ENCODE results near the gene SLC25A45.

SLC25A45 gene

GRCh38 chr11:65419772-65420481, 37.5 kb upstream of the SLC25A45 start:
- H3K4me3 ChIP-seq = peak overlapping the region; percentile 67 to 97
- peaks cover 0 to 59% (median 50%) of the 10 kb centered on the region in 4 donors for H3K4me1 ChIP-seq
- intact Hi-C loops (cut with DNase I; ENCODE audit: low total_unique reads) = loop anchor here (1.0 to 5.0 kb wide), 2 partner anchors 52 to 89 kb away; no protein-coding TSS in a partner anchor

GRCh38 chr11:65419460-65419771, 37.0 kb upstream of the SLC25A45 start:
- DNase-seq = peak in 1 of 2 donors; percentile 32
- TF ChIP-seq CTCF (IDR thresholded peaks at IDR 0.05) = no peak
- intact Hi-C loops (cut with DNase I; ENCODE audit: low total_unique reads) = loop anchor here (1.0 kb wide), 1 partner anchor 90 kb away; no protein-coding TSS in a partner anchor
- Histone ChIP-seq H3K9me3 (no peaks in the 10 kb centered on the region), H3K27ac (peak overlapping the region; percentile 94 to 99), H3K4me1 (peaks cover 0 to 59% (median 50%) of the 10 kb centered on the region in 4 donors), H3K4me3 (peak overlapping the region; percentile 67 to 97), H3K27me3 (no peaks in the 10 kb centered on the region), H3K36me3 (peaks cover 13 to 16% (median 13%) of the 10 kb centered on the region in 3 donors)

More at GRCh38 chr11:65419772-65420481, 37.5 kb upstream of the SLC25A45 start:
- Histone ChIP-seq H3K9me3 (no peaks in the 10 kb centered on the region), H3K36me3 (peaks cover 18 to 21% (median 19%) of the 10 kb centered on the region in 3 donors), H3K27me3 (no peaks in the 10 kb centered on the region), H3K27ac (peak overlapping the region; percentile 94 to 99)
- no peak for TF ChIP-seq CTCF (IDR thresholded peaks at IDR 0.05)
- DNase-seq = peak; percentile 97 to 98

- peaks cover 0 to 59% (median 50%) of the 10 kb centered on the region in 4 donors for H3K4me1 ChIP-seq
- peak overlapping the region; percentile 94 to 99 for H3K27ac ChIP-seq
- H3K9me3 ChIP-seq = no peaks in the 10 kb centered on the region
- peaks cover 8 to 16% (median 9%) of the 10 kb centered on the region in 3 donors for H3K36me3 ChIP-seq
- no peak for TF ChIP-seq CTCF (IDR thresholded peaks at IDR 0.05)
- DNase-seq = peak; percentile 98
- no peaks in the 10 kb centered on the region for H3K27me3 ChIP-seq
- H3K4me3 ChIP-seq = peak overlapping the region; percentile 67 to 97
- intact Hi-C loops (cut with DNase I; ENCODE audit: low total_unique reads) = loop anchor here (1.0 kb wide), 1 partner anchor 90 kb away; no protein-coding TSS in a partner anchor
Observed at GRCh38 chr11:65418681-65419459, 36.4 kb upstream of the SLC25A45 start.

GRCh38 chr11:65418431-65418680, 35.9 kb upstream of the SLC25A45 start:
- no peak for DNase-seq
- Histone ChIP-seq H3K4me1 (peaks cover 0 to 59% (median 50%) of the 10 kb centered on the region in 4 donors), H3K4me3 (peak overlapping the region; percentile 67 to 97), H3K27ac (peak overlapping the region; percentile 94 to 99), H3K36me3 (peaks cover 3 to 16% (median 9%) of the 10 kb centered on the region in 3 donors), H3K9me3 (no peaks in the 10 kb centered on the region), H3K27me3 (no peaks in the 10 kb centered on the region)
- intact Hi-C loops (cut with DNase I; ENCODE audit: low total_unique reads) = no loop called here
- TF ChIP-seq CTCF (IDR thresholded peaks at IDR 0.05) = no peak

- DNase-seq = peak; percentile 64 to 84
- H3K9me3 ChIP-seq = no peaks in the 10 kb centered on the region
- H3K4me3 ChIP-seq = peak overlapping the region; percentile 67 to 97
- H3K27ac ChIP-seq = peak overlapping the region; percentile 94 to 99
- H3K27me3 ChIP-seq = no peaks in the 10 kb centered on the region
- no peak for TF ChIP-seq CTCF (IDR thresholded peaks at IDR 0.05)
- H3K36me3 ChIP-seq = peaks cover 0 to 11% (median 6%) of the 10 kb centered on the region in 3 donors
- intact Hi-C loops (cut with DNase I; ENCODE audit: low total_unique reads) = loop anchor here (2.0 kb wide), 1 partner anchor 35 kb away; the partner anchor contains the start of gene SLC25A45
- H3K4me1 ChIP-seq = peaks cover 0 to 59% (median 50%) of the 10 kb centered on the region in 4 donors
Observed at GRCh38 chr11:65417702-65418430, 35.4 kb upstream of the SLC25A45 start.
